ENCODE results near the gene ZBED5.

DNA sequence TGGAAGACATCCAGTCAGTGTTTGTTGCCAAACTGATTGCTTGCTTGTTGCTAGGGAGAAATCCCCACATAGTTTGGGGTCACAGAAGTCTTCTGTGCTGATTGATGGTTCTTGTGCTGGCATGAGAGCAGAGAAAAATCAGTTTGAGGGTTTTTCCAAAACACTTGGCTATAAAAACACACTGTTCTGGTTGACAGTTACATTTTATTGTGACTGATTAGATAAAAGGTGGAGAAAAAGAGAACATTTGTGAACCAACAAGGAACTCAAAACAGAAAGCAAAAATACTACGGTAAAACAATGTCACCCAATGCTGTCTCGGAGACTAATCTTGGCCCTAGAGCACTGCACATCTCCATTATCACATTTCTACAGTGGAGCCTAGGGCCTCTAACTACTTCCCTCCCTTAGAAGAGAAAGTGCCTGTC, 34.7 kb downstream of the ZBED5 start:
- TF ChIP-seq POLR2AphosphoS5 (IDR thresholded peaks at IDR 0.05; ENCODE audit: borderline replicate concordance, low read depth, low read length) (no peak), EZH2 (IDR thresholded peaks at IDR 0.05) (no peak), FOXP2 (optimal IDR thresholded peaks at IDR 0.05; ENCODE audit: control extremely low read depth, extremely low read length, insufficient read depth) (no peak)

All from SK-N-MC (cell line).